NCI-H128 (cell line): Measurements from ENCODE around the gene FNDC3B.

Experiments used
- DNase-seq: peaks from one replicate; lab custom pipeline; 2025; ENCODE audit not compliant: unreplicated experiment; lab: John Stamatoyannopoulos, UW

FNDC3B gene

GRCh38 chr3:172376402-172376801 is 337.0 kb downstream of the FNDC3B start:
- DNase-seq, result no peak

- no peak for DNase-seq
These were observed 337.5 kb downstream of the FNDC3B start for GRCh38 chr3:172376881-172377280.

DNA sequence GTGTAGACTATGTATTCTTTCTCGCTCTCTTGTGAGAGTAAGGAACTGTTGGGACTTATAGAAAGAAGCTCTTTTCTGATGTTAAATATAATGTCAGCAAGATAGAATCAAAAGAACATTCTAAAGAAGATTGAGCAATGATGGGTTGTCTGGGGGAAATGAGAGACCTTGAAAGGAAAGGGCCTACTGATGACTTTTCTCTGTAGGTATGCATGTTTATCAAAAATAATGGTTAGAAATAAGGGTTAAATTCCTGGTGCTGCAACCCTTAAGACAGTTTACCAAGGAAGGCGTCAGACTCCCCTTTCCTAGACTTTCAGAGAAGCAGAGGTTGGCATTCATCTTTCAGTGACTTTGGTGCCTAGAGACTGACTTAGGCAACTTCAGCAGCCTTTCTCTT is 339.1 kb downstream of the FNDC3B start:
- no peak for DNase-seq

DNA sequence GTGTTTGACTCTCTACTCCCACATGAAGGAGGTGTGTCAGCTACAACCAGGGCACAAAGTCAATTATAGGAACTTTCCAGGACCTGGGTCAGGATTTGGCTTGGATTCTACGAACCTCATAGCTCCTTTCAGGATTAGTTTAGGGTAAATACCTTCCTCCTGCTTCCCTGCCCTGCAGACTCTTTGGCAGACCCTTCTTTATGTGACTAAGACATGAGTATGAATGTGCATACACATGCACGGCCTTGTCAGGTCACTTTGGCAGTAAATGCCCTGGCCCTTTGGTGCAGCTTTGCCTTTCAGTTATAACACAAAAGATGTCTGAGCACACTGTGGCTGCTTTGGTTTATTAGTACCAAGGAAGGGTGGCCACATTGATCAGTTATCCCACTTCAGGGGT is 340.0 kb downstream of the FNDC3B start:
- no peak for DNase-seq

DNA sequence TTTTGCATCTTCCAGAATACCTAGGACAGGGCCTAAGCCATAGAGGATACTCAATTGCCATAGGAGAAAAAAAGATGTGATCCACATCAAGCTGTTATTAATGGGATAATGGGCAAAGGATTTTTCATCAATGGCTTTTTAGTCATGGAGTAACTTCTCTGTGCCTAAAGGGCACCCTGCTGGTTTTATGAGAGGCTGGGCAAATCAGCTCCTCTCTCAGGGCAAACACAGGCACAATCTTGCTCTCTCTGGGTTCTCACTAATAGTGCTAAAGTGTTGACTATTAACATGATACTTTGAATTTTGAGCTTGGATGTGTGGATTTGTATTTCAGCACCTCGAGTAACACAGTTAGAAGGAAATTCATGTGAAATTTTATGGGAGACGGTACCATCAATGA is 341.3 kb downstream of the FNDC3B start:
- no peak for DNase-seq

DNA sequence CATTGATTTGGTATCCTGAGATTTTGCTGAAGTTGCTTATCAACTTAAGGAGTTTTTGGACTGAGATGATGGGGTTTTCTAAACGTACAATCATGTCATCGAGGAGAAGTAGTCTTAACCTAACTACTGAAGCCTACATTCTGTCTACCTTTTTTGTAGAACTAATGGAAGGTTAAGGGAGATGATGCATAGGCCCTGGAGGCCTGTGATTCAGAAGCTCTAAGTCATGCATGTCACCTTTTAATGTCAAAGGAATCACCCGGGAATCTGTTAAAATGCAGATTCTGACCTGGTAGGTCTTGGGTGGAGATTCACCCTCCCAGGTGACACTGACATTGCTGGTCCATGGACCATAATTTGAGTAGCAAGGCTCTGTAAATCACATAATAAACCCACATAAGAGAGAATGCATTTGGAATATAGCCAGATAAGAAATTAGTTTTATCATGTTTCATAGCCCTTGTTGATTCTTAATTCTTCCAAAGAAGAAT is 344.0 kb downstream of the FNDC3B start:
- DNase-seq, result no peak

- DNase-seq, result no peak
These were observed 345.5 kb downstream of the FNDC3B start for GRCh38 chr3:172384836-172385235.

GRCh38 chr3:172387728-172388127 is 348.4 kb downstream of the FNDC3B start:
- no peak for DNase-seq

DNA sequence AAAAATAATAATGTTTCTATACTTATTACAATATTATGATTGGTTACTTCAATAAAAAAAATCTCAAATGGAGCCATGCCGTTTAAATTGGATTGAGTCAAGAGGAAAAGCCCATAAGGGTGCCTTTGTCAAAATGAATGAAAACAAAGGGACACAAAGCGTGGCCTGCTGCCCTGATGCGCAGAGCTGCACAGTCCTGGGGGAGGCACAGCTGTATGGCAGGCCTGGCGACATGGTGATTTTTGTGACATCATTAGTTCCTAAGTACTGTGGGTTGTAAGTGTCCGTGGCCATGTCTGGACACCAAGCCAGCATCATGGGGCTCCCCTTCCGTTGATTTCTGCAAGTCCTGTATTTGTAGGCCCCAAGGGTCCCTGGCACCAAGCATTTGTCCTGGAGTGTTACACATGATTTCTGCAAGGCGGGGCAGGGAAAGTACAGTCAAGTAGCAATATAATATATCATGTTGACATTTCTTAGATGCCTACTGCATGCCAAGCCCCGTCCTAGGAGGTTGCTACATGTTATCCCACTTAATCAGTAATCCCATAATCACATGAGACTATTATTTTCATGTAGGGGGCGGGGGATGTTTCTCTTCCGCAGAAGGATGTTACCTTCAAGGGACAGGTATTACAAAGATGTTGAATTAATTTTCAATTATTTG is 349.2 kb downstream of the FNDC3B start:
- no peak for DNase-seq

- DNase-seq, result no peak
These were observed 351.4 kb downstream of the FNDC3B start for GRCh38 chr3:172390792-172391191.

DNA sequence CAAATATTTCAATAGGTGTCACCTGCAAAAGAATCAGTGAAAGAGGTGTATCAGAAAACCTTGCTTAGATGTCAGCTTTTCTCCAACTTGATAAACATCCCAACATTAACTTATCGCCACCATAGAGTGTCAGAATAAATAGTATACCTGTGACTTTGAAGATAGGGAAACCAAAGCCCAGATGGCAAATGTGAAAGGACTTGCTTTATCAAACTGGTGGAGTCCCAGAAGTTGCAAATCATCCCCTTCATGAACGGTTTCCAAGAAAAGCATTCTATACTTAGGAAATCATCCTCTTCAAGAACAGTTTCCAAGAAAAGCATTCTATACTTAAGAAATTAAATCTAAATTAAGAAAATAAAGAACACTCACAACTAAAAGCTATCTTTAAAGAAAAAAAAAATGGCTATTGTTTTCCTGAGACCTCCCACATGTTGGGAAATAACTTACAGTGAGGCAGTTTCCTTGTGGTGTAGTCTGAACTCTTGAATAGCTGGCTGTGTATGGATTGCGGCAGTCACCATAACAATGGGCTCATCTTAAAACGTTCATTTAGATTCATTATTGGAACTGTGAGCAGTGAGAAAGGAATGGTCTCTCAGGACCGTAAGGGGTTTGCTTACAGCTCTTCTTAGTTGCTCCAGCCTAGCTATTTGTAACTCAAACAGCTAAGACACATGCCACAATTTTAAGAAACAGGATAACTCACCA is 352.4 kb downstream of the FNDC3B start:
- no peak for DNase-seq

DNA sequence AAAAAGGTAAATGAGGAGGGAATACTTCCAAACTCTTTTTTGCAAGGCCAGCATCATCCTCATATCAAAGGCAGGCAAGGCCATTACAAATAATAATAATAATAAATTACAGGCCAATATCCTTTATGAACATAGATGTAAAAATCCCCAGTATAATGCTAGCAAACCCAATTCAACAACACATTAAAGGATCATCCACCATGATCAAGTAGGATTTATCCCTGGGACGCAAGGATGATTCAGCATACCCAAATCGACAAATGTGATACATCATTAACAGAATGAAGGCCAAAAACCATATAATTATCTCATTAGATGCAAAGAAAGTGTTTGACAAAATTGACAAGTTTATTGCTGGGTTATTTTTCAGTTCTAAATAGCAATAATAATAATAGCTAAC is 355.3 kb downstream of the FNDC3B start:
- DNase-seq, result no peak

- DNase-seq, result no peak
These were observed 357.0 kb downstream of the FNDC3B start for GRCh38 chr3:172396400-172396799.

DNA sequence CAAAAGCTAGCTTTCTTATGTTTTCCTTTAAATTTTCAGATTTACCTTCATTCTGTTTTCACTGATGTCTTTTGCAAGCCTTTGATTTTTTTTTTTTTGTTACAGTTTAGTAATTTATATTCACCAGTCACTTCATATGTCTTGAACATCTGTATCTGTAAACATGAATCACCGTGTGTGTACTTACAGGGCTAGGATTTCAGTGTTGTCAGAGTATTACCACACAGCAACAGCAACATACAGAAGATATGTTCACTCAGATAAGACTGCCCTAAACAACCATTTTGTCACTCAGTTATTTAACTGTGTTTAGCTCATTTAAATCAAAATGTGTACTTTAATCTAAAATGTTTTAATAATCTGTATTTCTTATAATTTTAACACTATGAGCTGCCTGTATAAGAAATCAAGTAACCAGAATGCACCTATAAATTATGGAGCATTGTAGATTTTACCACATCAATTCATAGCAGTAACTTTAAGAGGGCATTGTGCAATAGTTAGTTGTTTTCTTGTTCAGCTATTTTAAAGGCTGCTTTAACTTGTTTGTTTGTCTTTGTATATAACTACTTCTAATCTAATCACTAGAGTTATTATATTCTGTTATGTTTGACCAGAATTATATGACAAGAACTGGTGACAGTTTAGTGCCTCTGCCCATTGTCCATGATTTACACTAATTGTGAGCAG is 358.5 kb downstream of the FNDC3B start:
- no peak for DNase-seq

- DNase-seq, result no peak
These were observed 359.1 kb downstream of the FNDC3B start for GRCh38 chr3:172398484-172398883.

- DNase-seq, result no peak
These were observed 362.7 kb downstream of the FNDC3B start for GRCh38 chr3:172402090-172402489.

- DNase-seq, result no peak
These were observed 363.7 kb downstream of the FNDC3B start for GRCh38 chr3:172402892-172403643.

DNA sequence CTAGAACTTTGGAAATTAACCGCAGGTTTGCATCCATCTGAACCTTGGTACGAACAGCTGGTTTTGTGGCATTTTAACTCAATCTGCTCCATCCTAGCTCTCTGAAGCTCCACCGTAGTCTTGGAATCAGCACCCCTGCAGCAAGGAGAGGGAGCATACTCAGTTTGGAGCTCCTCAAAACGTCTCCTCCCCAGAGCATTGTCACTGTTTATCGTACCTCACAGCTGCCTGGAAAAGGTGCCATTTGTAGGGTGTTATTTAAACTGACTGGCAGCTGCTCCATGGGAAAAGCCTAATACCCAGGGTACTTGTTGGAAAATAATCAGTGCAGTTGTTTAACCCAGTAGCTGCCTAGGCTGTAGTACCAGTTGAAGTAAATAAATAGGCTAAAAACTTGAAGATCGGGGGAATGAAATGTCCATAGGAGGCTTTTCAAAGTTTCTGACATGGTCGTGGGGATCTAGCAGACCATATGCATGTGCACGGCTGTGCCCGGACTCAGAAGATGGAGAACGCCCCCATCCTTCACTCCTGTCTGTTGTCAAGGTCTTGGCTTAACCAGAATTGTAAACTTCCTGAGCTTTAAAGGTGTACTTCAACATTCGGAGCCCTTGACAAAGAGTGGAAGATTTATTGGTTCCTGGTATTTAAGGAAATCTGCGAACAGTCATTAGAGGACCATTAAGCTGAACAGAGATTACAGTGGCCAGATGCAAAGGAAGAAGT is 365.0 kb downstream of the FNDC3B start:
- DNase-seq, result no peak

- no peak for DNase-seq
These were observed 366.5 kb downstream of the FNDC3B start for GRCh38 chr3:172405914-172406313.

DNA sequence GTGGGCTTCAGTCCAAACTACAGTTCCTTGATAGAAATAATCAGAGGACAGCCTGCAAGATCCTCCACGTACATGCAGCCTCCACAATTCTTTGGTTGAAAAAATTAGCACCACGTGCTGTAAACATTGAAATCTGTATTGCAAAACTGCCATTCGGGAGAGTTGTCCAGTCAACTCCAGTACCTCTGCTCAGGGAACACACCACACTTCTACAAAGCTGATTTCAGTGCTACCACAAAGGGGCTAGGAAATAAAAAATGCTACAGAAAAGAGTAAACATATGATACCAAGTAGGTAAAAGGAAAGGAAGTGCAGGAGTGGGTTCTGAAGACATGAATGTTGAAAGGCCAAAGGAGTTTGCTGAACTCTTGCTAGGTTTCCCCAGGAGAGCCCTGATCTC is 368.5 kb downstream of the FNDC3B start:
- no peak for DNase-seq
